Body of pancreas (tissue), 4 donors: ENCODE results near the gene SSR3. TPM values are rescaled to one million over a fixed set of nuclear protein-coding genes. Genes with fewer than 3 reads are reported as not detected.
"Not testable (repeated sequence)": the region's sequence is repeated elsewhere in the genome, so short reads cannot be mapped to it uniquely, and the experiment has no call there.

ENCODE experiments used
- ATAC-seq: fragments of 150-250 bp; one replicate; pipeline ENCODE4 v1.9.1; 2016
- DNase-seq, 4 donors: peaks; one replicate each; pipeline ENCODE4 v3.0.0-alpha.2; 2019
- H3K27ac ChIP-seq, 4 donors: fragments of 200-600 bp; sonication (generic); 1 replicate in 3 of 4; 2 replicates in 1 of 4; pipeline versions ENCODE4 v1.5.1 to v1.6.1; 2016 to 2019; ENCODE audit warnings: mild to moderate bottlenecking in 1 of 4, mixed read lengths in 1 of 4, moderate library complexity in 1 of 4
- H3K27me3 ChIP-seq, 2 donors: fragments of 200-600 bp; sonication (generic); one replicate each; pipeline ENCODE4 v1.6.0; 2016; ENCODE audit warnings: mild to moderate bottlenecking in 1 of 2
- H3K36me3 ChIP-seq, 2 donors: fragments of 200-600 bp; sonication (generic); replicated peaks in 1 of 2; 2 replicates each; pipeline ENCODE4 v1.5.1; 2016; ENCODE audit warnings: low read depth in 2 of 2; ENCODE audit not compliant: insufficient read depth in 1 of 2
- H3K4me1 ChIP-seq: fragments of 200-600 bp; sonication (generic); one replicate; pipeline ENCODE4 v1.6.0; 2016
- H3K4me3 ChIP-seq, 2 donors: fragments of 200-600 bp; sonication (generic); 1 replicate in 1 of 2; 2 replicates in 1 of 2; pipeline ENCODE4 v1.5.1; 2016 to 2019
- H3K9me3 ChIP-seq, 3 donors: fragments of 200-600 bp; sonication (generic); 1 replicate in 2 of 3; 2 replicates in 1 of 3; pipeline ENCODE4 v1.5.1; 2016
- CTCF ChIP-seq, 7 experiments: fragments of 450-650 bp in 4 of 7; fragments of 200-600 bp in 3 of 7; sonication (generic) in 3 of 7; IDR thresholded peaks; one replicate each; pipeline ENCODE4 v1.5.1; 2016 to 2019; ENCODE audit warnings: antibody characterized with exemption in 7 of 7
- POLR2A ChIP-seq, 3 donors: fragments of 450-650 bp; IDR thresholded peaks; one replicate each; pipeline ENCODE4 v1.6.1; 2016; ENCODE audit warnings: antibody characterized with exemption in 3 of 3, mild to moderate bottlenecking in 2 of 3
- WGBS, 2 donors: methylation state at CpG; one replicate each; pipeline ENCODE4 v1.1.5; 2017; 5-methylcytosine and 5-hydroxymethylcytosine counted together
- intact Hi-C: fragments of 100-400 bp; cut with DNase I; formaldehyde crosslinking; loops from one replicate; pipeline ENCODE4 v1.15.1; 2023
- total RNA-seq, 2 donors: library from RNA; depleted of rRNA; stranded (reverse); fragments of >200 nt; gene quantifications; one replicate each; pipeline ENCODE4 v1.1.0, GENCODE V29; 2016

SSR3 gene
- total RNA-seq, 2 donors from 2014 or later, result 77.1 to 97.5 TPM

DNA sequence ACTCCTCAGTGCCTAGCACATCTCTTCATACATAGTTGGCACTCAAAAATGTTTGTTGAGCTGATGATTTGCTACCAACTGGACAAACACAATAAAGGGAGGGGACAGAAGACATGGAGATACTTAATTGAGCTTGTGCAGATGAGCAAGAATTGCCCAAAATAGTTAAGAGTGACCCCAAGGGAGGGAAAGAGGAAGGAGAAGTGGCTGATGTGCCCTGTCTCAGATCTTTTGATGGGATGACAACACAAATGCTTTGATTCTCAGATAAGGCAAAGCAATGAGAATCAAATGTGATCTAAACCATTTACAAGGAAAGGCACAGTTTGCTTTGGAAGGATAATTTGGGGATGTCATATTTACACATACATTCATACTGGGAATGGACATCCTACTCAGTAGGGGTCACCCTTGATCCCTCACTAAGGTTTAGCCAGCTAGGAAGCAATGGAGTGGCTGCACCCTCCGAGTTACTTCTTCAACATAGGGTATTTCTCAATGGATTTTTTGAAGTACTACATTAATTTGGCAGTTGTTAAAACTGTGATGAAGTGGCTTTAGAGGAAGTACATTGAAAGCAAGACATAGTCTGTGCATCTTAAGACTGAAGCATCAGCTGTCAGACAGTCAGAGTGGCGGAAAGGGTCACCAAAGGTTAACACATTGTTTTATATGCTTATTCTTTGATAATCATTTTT, 21.9 kb upstream of the SSR3 start:
- Histone ChIP-seq H3K27ac (no peak overlapping the region), H3K9me3 (no peaks in the 10 kb centered on the region), H3K27me3 (no peaks in the 10 kb centered on the region), H3K4me3 (no peak overlapping the region), H3K4me1 (no peaks in the 10 kb centered on the region), H3K36me3 (no peaks in the 10 kb centered on the region)
- TF ChIP-seq POLR2A (IDR thresholded peaks at IDR 0.05) (no peak), CTCF (IDR thresholded peaks at IDR 0.05) (peak in 1 of 7 experiments; percentile 8)
- ATAC-seq, result no peak
- intact Hi-C loops, result no loop called here
- DNase-seq, result no peak
- 77 to 91% methylated on average over 2 of the region's 2 CpGs for WGBS, 2 donors

GRCh38 chr3:156576051-156576450, 21.1 kb upstream of the SSR3 start:
- no peak overlapping the region for H3K4me3 ChIP-seq
- H3K4me1 ChIP-seq, result no peaks in the 10 kb centered on the region
- 66 to 78% methylated on average over 2 of the region's 2 CpGs for WGBS, 2 donors
- no peaks in the 10 kb centered on the region for H3K36me3 ChIP-seq
- no peaks in the 10 kb centered on the region for H3K9me3 ChIP-seq
- H3K27ac ChIP-seq, result no peak overlapping the region
- TF ChIP-seq POLR2A (IDR thresholded peaks at IDR 0.05) (no peak), CTCF (IDR thresholded peaks at IDR 0.05) (no peak)
- intact Hi-C loops, result no loop called here
- ATAC-seq, result no peak
- DNase-seq, result no peak
- H3K27me3 ChIP-seq, result no peaks in the 10 kb centered on the region

DNA sequence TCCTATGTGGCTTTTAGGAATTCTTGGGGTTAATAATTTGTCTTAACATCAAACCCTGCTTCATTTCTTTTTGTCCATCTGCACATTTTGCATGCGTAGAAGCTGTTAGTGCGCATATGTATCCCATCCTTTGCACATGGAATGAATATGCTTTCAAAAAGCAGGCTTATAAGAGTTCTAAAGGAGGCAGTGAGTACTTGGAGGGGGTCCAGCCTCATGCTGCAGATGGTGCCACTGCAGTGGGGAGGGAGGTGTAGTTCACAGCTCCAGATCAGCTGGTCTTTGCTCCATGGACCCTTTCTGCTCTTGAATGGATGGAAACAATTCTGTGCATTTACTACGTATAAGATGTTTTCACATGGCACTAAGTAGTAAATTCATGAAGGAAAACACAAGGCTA, 20.7 kb upstream of the SSR3 start:
- ATAC-seq (no peak), DNase-seq (no peak)
- Histone ChIP-seq H3K4me1 (no peaks in the 10 kb centered on the region), H3K27me3 (no peaks in the 10 kb centered on the region), H3K27ac (no peak overlapping the region), H3K36me3 (no peaks in the 10 kb centered on the region), H3K9me3 (no peaks in the 10 kb centered on the region), H3K4me3 (no peak overlapping the region)
- 91% methylated on average over 3 of the region's 3 CpGs for WGBS, 2 donors
- TF ChIP-seq POLR2A (IDR thresholded peaks at IDR 0.05), result no peak
- no peak for TF ChIP-seq CTCF (IDR thresholded peaks at IDR 0.05)
- intact Hi-C loops, result no loop called here

- intact Hi-C loops, result loop anchor here (10.0 kb wide), 1 partner anchor 85 kb away; no protein-coding TSS in a partner anchor
- not testable (repeated sequence) for ATAC-seq, H3K27me3 ChIP-seq, H3K9me3 ChIP-seq, H3K27ac ChIP-seq, DNase-seq, H3K4me1 ChIP-seq, H3K36me3 ChIP-seq, H3K4me3 ChIP-seq
- WGBS, 2 donors, result 67 to 71% methylated on average over 4 of the region's 4 CpGs
These were observed 15.0 kb upstream of the SSR3 start for GRCh38 chr3:156569881-156570280.

- H3K27ac ChIP-seq, DNase-seq, H3K4me3 ChIP-seq, ATAC-seq, H3K4me1 ChIP-seq, H3K27me3 ChIP-seq, H3K9me3 ChIP-seq, H3K36me3 ChIP-seq: not testable (repeated sequence)
- WGBS, 2 donors, result 87 to 89% methylated on average over 8 of the region's 8 CpGs
- intact Hi-C loops, result loop anchor here (10.0 kb wide), 1 partner anchor 86 kb away; no protein-coding TSS in a partner anchor
These were observed 14.1 kb upstream of the SSR3 start for GRCh38 chr3:156569016-156569415.
